ENCODE data around the gene MLLT1.

GRCh38 chr19:6271251-6271650 is 8.5 kb downstream of the MLLT1 start:
- no peak for TF ChIP-seq CTCF (IDR thresholded peaks at IDR 0.05)
- no peak for TF ChIP-seq POLR2A (IDR thresholded peaks at IDR 0.05)

Data from vagina (tissue), 2 donors.